HG02885 (cell line): Measurements from ENCODE around the gene SERPINE1.
A peak's percentile ranks its signal among the peaks of the same experiment; 100 is the strongest.
"Not testable (repeated sequence)": the region's sequence is repeated elsewhere in the genome, so short reads cannot be mapped to it uniquely, and the experiment has no call there.

ENCODE experiments used
- ATAC-seq: cut with Tn5 transposase; IDR thresholded peaks from one replicate; pipeline ENCODE4 v1.9.1; 2021; ENCODE audit warnings: mild to moderate bottlenecking; ENCODE audit not compliant: unreplicated experiment, poor library complexity

The SERPINE1 gene

GRCh38 chr7:101100858-101101847 lies 25.8 kb upstream of the SERPINE1 start:
- no peak for ATAC-seq

DNA sequence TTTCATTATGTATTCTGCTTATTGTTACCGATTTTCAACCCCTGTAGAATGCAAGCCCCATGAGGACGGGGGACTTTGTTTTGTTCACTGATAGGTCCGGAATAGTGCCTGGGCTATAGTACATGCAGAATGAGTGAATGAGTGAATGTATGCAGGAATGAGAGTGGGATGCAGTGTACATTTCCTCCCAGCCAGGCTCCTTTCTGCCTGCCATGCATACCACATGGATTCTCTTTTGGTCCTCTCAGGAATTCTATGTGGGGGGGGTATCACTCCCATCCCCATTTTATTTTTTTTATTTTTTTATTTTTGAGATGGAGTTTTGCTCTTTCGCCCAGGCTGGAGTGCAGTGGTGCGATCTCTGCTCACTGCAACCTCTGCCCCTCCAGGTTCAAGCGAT lies 24.9 kb upstream of the SERPINE1 start:
- ATAC-seq, result no peak

DNA sequence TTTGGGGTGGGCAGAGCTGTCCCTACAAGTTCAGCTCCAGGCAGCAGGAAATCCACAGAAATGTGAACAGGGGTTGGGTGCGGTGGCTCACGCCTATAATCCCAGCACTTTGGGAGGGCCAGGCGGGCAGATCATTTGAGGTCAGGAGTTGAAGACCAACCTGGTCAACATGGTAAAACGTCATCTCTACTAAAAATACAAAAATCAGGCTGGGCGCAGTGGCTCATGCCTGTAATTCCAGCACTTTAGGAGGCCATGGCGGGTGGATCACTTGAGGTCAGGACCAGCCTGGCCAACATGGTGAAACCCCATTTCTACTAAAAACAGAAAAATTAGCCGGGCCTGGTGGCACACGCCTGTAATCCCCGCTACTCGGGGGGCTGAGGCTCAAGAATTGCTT lies 23.2 kb upstream of the SERPINE1 start:
- ATAC-seq, result not testable (repeated sequence)

DNA sequence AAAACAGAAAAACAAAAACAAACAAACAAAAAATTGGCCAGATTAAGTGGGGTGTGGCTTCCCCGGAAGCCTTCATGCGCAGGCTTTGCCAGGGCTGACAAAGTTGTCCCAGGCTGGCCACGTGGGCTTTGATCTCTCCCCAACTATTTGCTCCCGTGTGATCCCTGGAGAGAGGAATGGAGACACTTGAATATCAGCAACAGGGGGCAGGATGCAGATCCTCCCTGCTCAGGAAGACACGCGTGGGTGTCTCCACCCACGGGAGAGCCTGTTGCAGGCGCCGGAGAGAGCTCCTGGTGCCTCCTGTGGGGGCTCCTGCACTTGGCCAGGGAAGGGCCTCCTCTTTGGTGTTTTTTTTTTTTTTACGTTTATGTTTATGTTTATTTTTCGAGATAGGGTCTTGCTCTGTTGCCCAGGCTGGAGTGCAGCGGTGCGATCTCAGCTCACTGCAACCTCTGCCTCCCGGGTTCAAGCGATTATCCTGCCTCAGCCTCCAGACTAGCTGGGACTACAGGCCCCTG lies 22.7 kb upstream of the SERPINE1 start:
- no peak for ATAC-seq

DNA sequence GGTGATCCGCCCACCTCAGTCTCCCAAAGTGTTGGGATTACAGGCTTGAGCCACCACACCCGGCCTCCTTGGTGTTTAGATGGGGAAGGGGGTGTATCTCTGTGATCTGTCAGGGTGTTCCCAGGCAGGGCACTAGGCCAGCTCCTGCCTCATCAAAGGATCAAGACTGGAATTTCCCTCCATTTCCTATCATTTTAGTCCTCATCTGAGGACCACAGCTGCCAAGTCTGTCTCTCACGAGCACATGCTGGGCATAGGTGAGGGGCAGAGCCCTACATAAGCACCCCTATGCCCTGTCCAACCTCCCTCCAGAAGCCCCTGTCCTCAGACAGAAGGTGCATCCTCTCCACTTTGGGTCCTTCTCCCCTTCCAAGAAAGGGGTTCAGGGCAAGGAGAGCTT lies 22.1 kb upstream of the SERPINE1 start:
- ATAC-seq, result no peak

GRCh38 chr7:101105248-101105647 lies 21.7 kb upstream of the SERPINE1 start:
- ATAC-seq, result not testable (repeated sequence)

GRCh38 chr7:101106386-101106785 lies 20.5 kb upstream of the SERPINE1 start:
- no peak for ATAC-seq

DNA sequence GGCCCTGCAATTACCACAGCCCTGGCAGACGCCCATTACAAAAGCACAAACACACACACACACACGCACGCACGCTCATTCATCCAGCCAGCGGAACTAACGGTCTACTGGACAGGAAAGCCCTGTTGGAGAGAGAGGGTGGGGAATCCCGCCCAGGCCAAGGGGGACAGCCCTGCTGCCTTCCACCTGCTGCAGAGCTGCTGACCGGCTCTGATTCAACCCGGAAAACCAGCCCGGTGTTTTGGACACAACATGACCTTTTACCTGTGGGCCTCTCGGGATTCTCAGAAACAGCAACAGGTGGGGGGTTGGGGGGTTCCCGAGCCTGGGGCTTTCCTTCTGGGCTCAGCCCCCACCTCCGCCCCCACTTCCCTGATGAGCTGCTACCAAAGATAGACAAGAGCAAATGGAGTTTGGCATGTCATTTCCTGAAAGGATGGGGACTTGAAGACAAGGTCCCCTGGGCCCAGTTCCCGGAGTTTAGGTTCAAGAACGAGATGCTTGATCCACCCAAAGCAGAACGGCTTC lies 18.5 kb upstream of the SERPINE1 start:
- ATAC-seq, result peak; percentile 50

DNA sequence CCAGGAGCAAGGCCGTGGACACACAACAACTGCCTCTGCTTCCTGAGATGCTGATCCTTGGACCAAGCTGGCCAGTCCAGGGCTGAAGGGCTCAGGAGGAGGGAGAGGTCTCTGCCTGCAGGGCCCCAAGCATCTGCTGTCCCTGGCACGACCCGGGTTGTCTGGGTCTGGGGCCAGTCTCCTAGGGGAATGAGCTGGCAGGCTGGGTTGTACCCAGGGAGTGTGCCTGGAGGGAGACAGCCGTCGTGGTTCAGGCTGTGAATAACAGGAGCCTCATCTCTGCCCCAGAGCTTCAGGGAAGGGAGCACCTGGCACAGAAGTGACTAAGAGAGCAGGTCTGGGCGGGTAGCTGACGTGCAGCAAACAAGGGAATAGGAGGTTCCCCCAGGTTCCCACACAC lies 17.9 kb upstream of the SERPINE1 start:
- ATAC-seq, result no peak

DNA sequence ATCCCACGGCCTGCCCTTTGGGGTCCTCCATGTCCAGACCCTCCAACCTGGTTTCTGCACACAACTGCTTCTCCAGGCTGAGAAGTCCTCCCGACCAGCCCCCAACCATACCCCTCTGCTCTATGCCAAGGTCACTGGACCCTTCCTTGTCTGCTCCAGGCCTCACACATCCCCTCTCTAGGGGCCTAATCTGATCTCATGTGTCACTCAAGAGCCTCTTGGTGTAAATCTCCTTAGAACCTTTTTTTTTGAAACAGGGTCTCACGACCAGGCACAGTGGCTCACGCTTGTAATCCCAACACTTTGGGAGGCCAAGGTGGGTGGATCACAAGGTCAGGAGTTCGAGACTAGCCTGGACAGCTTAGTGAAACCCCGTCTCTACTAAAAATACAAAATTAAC lies 17.5 kb upstream of the SERPINE1 start:
- ATAC-seq, result no peak

- no peak for ATAC-seq
Observed at GRCh38 chr7:101111261-101111660, 15.6 kb upstream of the SERPINE1 start.

DNA sequence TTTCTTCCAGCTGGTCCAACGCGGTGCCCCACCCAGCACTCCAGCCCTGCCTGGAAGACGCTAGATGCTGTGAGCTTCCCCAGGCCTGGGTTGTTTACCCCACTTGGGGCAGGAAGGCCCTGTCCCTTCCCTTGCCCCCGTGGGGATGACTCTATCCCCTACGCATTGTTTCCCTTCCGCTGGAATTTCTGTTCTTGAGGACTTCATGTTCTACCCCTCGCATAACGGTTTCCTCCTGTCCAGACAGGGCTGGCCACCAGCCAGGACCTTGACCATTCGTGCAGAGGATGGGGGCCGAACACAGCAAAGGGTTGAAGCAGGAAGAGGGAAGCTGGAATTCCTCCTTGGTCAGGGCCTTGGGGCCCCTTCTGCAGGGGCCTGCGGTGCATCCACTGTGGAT lies 14.7 kb upstream of the SERPINE1 start:
- ATAC-seq, result no peak

GRCh38 chr7:101113140-101113539 lies 13.8 kb upstream of the SERPINE1 start:
- ATAC-seq, result not testable (repeated sequence)

- ATAC-seq, result no peak
Observed at GRCh38 chr7:101113836-101114235, 13.1 kb upstream of the SERPINE1 start.

- ATAC-seq, result no peak
Observed at GRCh38 chr7:101114492-101114891, 12.4 kb upstream of the SERPINE1 start.

GRCh38 chr7:101115215-101115614 lies 11.7 kb upstream of the SERPINE1 start:
- ATAC-seq, result no peak

DNA sequence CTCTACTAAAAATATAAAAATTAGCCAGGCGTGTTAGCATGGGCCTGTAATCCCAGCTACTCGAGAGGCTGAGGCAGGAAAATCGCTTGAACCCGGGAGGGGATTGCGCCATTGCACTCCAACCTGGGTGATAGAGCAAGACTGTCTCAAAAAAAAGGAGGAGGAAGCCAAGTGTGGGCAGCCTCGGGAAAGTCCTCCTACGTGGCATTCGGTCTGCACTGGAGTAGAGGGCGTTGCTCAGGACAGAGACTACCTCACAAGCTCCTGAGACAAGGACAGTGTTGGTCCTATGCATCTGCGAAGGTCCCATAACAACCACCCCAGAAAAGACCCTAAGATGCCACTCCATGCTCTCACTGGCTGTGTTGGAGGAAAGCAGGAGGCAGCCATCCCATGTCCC lies 10.0 kb upstream of the SERPINE1 start:
- no peak for ATAC-seq

DNA sequence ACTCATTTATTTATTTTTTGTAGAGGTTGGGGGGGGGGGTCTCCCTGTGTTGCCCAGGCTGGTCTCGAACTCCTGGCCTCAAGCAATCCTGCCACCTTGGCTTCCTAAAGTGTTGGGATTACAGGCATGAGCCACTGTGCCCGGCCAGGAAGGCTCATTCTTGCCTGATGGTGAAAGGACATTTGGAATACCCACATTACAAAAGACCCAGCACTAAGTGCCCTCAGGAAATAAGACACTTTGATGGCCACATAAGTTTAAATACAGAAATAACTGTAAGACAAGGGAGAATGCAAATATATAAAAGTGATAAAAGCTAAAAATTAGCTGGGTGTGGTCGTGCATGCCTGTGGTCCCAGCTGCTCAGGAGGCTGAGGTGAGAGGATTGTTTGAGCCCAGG lies 8.0 kb upstream of the SERPINE1 start:
- ATAC-seq, result no peak

DNA sequence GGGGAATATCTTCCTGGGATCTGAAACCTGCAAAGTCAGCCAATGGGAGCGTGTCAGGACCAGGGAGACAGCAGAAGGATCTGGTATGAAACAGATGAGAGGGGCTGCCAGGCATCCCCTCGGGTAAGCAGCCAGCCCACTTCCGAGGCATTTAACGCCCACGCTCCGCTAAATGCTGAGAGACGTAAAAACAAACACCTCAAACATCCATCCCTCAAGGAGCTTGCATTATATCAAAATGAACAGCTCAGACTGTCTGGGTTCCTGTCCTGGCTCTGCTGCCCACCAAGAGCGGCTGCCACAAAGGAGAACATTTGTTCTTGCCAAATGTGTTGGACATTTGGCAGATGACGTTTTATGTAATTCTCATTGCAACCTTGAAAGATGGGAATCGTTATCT lies 7.0 kb upstream of the SERPINE1 start:
- ATAC-seq, result no peak

GRCh38 chr7:101120315-101120714 lies 6.6 kb upstream of the SERPINE1 start:
- no peak for ATAC-seq

GRCh38 chr7:101121631-101121990 lies 5.3 kb upstream of the SERPINE1 start:
- not testable (repeated sequence) for ATAC-seq
